Activated naive CD4-positive, alpha-beta T cell treated with anti-CD3 and anti-CD28 coated beads, Interleukin-2, amount 50 U/mL, for 72 hours (primary cell): ENCODE results near the gene RHOG. TPM values are rescaled to one million over a fixed set of nuclear protein-coding genes. Genes with fewer than 3 reads are reported as not detected.

Experiments used
- ATAC-seq, 2 donors: fragments of 150-1000 bp; cut with Tn5 transposase; 2 replicates each; pipeline ENCODE4 v1.10.0; 2021; ENCODE audit warnings: mild to moderate bottlenecking in 2 of 2, moderate library complexity in 2 of 2
- DNase-seq, 2 donors: peaks; one replicate each; pipeline ENCODE4 v3.0.0; 2021 to 2022; ENCODE audit warnings: low spot score in 2 of 2
- H3K27ac Mint-ChIP-seq, 2 donors: one replicate each; pipeline ENCODE4 v1.8.0; 2022; ENCODE audit warnings: mild to moderate bottlenecking in 2 of 2, mixed read lengths in 2 of 2
- H3K36me3 Mint-ChIP-seq, 2 donors: one replicate each; pipeline ENCODE4 v1.8.0; 2022; ENCODE audit warnings: mixed read lengths in 2 of 2
- H3K9me3 Mint-ChIP-seq, 2 donors: one replicate each; pipeline ENCODE4 v1.8.0; 2022; ENCODE audit warnings: mixed read lengths in 2 of 2
- total RNA-seq, 2 donors: library from RNA; stranded (reverse); gene quantifications; one replicate each; pipeline ENCODE4 v1.2.3, GENCODE V29; 2022

RHOG gene
- total RNA-seq, 2 donors from 2014 or later = 109 to 154 TPM

DNA sequence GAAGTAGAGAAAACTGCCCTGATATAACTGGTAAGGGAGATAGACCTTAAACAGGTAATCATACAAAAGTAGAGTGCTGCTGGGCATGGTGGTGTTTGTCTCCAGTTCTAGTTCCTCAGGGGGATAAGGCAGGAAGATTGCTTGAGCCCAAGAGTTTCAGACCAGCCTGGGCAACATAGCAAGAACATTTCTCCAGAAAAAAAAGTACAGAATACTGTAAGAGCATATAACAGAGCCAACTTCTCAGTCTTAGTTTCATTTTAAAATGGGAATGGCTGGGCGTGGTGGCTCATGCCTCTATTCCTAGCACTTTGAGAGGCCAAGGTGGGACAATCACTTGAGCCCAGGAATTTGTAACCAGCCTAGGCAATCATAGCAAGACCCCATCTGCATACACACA is 4.5 kb upstream of the RHOG start:
- no peaks in the 10 kb centered on the region for H3K36me3 Mint-ChIP-seq
- ATAC-seq (no peak), DNase-seq (no peak)
- no peak overlapping the region for H3K27ac Mint-ChIP-seq
- H3K9me3 Mint-ChIP-seq = no peaks in the 10 kb centered on the region

DNA sequence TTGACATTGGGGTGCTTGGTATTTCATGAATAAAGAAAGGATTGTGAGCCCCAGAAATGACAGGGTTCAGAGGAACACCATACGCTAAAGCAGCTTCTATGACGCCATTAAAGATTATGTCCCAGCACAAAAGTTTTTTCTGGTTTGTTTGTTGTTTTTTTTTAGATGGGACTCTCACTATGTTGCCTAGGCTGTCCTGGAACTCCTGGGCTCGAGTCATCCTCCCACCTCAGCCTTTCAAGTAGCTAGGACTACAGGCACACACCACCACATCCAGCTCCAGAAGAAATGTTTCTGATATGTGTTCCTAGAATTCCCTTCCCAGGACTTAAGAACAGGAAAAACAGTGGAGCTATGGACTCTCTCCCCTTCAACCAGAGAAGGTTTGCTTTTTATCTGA is 2.6 kb upstream of the RHOG start:
- H3K27ac Mint-ChIP-seq = peak overlapping the region in 1 of 2 donors; percentile 26
- peaks cover 18% of the 10 kb centered on the region in 2 donors for H3K36me3 Mint-ChIP-seq
- ATAC-seq = no peak
- no peaks in the 10 kb centered on the region for H3K9me3 Mint-ChIP-seq
- no peak for DNase-seq

DNA sequence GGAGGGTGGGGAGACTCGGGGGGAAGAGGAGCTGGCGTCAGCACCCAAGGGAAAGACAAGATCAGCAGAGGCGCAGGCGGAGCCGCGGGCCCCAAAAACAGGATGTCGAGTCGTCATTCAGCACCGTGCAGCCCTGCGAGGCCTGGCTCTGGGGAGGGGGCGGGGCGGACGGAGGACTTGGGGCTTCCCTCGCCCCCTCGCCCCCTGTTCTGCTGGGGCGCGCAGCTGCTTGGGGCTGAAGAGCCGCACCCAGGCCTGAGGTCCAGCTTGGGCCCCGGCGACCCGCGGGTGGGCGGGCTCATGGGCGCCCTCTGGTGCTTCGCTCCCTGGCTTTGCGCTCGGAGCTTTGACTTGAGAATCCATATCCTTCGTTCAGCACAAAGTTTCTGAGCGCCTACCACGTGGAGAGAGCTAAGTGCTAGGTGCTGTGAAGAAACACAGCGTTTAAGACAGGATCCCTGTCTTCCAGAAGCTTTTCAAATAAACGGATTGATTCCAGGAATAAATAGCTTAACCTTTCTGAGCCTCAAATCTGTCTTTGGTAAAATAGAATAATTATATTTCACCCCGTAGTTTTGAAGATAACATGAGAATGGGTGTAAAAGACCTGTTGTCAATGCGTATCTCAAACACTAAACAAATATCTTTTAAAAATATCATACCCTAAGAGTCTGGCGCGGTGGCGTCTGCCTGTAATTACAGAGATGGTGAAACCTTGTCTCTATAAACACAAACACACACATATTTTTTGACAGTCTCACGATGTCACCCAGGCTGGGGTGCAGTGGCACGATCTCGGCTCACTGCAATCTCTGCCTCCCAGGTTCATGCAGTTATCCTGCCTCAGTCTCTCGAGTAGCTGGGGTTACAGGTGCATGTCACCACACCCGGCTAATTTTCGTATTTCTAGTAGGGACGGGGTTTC is 929 bp upstream of the RHOG start:
- no peak for ATAC-seq
- DNase-seq = peak; percentile 86 to 98
- Mint-ChIP-seq H3K36me3 (peaks cover 23 to 28% of the 10 kb centered on the region in 2 donors), H3K9me3 (no peaks in the 10 kb centered on the region), H3K27ac (peak overlapping the region; percentile 93)

DNA sequence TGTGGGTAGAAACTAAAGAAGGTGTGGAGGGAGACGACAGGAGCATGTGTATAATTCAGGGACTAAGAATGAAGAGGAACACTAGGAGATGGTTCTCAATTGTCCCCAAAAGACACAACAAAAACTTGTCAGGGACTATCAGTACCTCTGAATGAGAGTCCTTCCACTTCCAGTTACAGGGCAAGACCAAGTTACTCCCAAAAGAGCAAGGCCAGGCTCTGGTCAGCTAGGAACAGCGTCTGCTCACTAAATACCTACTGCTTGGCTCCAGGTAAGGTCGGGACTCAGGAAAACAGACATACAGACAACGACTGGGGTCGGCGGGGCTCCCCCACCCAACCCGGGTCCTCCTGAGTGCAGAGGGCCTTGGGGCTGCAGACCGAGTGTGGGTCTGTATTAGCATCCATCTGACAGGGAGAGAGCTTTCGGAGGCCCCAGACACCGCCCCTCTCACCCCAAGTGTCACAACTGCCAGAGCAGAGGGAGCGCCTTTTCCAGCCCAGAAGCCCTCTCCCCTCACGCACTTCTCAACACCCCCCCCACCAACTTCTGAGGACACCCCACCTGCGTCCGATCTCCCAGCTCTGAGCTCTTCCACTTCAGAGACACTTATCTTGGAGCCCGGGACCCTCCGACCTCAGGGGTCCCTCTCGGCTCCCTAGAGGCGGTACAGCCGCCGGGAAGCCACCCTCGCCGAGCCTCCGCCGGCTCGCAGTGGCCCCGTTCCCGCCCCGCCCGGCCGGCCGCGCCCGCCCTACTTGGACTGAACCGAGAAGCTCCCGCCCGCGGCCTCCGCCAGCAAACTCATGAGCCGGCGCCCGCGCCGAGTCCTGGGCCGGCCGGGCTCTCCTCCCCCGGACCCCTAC is 522 bp downstream of the RHOG start:
- DNase-seq (peak; percentile 36 to 79), ATAC-seq (no peak)
- Mint-ChIP-seq H3K27ac (peak overlapping the region; percentile 93 to 95), H3K9me3 (no peaks in the 10 kb centered on the region), H3K36me3 (peaks cover 29 to 36% of the 10 kb centered on the region in 2 donors)

DNA sequence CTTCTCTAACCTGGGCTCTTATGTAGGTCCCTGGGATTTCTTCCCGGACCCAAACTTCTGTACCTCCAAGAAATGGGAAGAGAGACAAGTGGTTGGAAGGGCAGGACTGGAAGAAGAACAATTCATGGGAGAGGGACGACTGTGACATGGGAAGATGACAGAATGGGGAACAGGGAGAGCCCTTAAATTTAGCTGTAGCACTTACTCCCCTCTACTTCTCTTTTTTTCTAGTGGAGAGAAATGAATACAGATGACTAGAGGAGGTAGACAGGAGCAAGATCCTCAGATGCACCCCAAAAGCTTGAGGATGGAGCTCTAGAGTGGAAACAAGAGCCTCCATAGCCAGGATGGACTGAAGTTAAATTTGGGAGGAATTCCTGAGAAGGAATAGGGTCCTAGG is 2.3 kb downstream of the RHOG start:
- no peaks in the 10 kb centered on the region for H3K9me3 Mint-ChIP-seq
- ATAC-seq = no peak
- H3K27ac Mint-ChIP-seq = peak overlapping the region; percentile 89 to 93
- DNase-seq = no peak
- H3K36me3 Mint-ChIP-seq = peaks cover 43 to 53% of the 10 kb centered on the region in 2 donors

DNA sequence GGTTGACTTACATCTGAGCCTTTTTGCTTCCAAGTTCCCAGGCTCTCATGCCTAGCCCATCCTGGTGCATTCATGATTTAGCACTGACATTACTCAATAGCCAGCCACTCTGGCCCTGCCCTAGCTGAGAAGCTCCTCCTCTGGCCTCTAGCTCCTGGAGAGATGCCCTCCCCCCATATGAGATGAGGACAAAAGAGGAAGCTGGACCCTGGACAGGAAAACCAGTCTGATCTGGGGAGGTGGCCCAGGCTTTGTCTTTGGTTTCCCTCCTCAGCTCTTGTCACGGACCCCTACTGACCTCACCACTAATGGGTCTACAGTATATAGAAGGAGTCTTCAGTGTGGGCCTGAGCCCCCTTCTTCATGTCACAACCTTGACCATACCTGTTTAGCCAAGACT is 3.0 kb downstream of the RHOG start:
- Mint-ChIP-seq H3K36me3 (peaks cover 43 to 55% of the 10 kb centered on the region in 2 donors), H3K27ac (peak overlapping the region; percentile 89 to 93), H3K9me3 (no peaks in the 10 kb centered on the region)
- no peak for ATAC-seq
- no peak for DNase-seq

DNA sequence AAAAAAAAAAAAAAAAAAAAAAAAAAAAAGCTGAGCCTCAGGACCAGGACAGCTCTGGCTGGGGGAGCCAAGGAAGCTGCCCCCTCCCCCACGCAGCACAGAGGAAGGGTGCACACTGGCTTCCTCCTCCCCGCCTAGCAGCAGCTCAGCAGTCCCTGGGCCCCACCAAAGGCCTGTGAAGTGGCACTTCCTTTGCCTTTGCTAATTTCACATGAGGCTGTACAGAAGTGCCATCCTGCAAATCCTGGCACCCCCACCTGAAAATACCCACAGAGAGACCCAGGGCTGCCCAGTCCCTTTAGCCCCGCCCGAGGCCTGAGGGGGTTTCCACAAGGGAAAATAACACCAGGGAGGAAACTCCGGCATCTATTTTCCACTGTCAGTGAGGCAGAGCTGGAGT is 3.9 kb downstream of the RHOG start:
- H3K36me3 Mint-ChIP-seq = peaks cover 43 to 55% of the 10 kb centered on the region in 2 donors
- peak overlapping the region; percentile 24 to 93 for H3K27ac Mint-ChIP-seq
- ATAC-seq (no peak), DNase-seq (peak; percentile 35 to 71)
- no peaks in the 10 kb centered on the region for H3K9me3 Mint-ChIP-seq

DNA sequence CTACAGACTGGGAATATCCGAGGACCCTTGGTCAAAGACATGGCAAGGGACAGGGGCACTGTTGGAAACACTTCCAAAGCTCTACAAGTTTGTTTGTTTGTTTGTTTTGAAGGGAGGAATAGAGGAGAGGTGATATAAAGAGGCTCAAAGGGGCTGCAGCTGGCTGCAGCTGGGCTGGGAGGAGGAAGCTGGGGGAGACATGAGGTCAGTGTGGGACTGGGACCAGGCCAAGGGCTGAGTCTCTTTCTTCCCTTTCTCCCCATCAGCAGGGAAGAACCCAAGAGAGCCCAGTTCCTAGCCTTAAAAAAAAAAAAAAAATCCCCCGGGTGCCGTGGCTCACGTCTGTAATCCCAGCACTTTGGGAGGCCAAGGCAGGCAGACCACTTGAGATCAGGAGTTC is 5.0 kb downstream of the RHOG start:
- Mint-ChIP-seq H3K36me3 (peaks cover 43 to 66% of the 10 kb centered on the region in 2 donors), H3K9me3 (no peaks in the 10 kb centered on the region)
- no peak for ATAC-seq

DNA sequence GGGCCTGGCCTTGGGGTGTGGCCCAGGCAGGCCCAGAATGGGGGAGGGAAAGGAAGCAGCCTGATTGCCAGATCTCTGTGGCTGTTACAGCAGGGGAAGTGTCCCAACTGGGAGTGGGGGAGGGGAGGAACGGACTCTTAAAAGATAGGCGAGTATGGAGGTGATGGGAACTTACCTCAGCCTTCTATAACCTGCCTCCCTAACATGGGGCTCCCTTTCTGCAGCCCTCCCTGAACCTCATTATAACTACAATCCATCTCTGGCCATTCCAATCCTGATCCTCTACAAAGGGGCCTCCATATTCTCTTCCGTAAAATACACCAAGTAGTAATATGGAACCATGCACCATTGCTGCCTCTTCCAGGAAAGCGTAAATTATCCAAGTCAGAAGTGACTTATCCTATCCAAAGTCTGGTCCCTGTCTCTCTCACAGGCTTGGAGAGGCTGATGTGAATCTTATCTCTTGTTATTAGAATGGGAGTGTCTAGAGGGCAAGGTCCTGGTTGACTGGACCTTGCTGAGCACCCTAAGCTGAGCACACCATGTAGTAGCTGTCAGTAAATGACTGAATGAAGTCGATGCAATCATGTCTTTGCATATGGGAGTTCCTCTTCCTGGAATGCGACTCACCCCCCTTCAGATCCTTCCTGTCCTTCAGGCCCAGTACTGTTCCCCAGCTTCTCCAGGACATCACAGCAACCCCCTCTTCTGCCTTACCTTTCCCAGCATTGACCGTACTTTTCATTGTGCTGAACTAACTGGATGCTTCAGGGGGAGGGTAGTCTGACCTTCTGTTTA is 5.9 kb downstream of the RHOG start:
- ATAC-seq = no peak
- H3K9me3 Mint-ChIP-seq = no peaks in the 10 kb centered on the region
- peak overlapping the region; percentile 80 to 97 for H3K27ac Mint-ChIP-seq
- peaks cover 39 to 72% of the 10 kb centered on the region in 2 donors for H3K36me3 Mint-ChIP-seq
- no peak for DNase-seq

More for the DNA sequence above, 5.0 kb downstream of the RHOG start:
- peak overlapping the region; percentile 80 to 97 for H3K27ac Mint-ChIP-seq
- DNase-seq = no peak

DNA sequence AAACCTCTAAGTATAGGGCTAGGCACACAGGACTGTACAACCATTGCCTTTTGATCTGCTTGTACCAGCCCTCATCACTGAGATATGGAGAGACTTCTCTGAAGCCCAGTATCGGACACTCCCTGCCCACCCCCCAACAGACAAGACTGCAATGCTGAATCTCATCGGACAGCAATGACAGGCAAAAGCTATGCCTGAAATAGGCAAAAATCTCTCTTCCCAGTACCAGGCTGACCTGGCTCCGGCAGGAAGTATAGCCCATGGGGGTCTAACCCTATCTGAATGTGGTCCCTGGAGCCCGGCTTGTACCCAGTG is 6.5 kb downstream of the RHOG start:
- Mint-ChIP-seq H3K36me3 (peaks cover 33 to 68% of the 10 kb centered on the region in 2 donors), H3K27ac (peak overlapping the region; percentile 80 to 97)
- ATAC-seq = no peak

DNA sequence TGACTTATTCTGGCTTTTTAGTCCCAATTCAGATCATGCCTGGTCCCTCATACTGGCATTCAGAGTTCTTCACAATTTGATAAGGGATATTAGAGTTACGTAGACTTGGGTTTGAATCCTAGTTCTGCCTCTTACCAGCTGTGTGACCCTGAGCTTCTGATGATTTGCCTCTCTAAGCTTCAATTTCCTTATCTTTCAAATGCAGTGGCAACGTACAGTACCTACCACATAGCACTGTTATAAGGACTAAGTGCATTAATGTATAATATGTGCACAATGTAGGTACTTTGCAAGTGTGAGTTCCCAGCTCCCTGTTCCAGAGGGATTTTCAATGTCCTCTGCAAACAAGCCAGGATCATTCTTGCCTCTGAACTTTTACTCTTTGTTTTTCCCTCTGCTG is 7.3 kb downstream of the RHOG start:
- no peak for ATAC-seq
- H3K9me3 Mint-ChIP-seq = no peaks in the 10 kb centered on the region
- DNase-seq = no peak
- peaks cover 26 to 60% of the 10 kb centered on the region in 2 donors for H3K36me3 Mint-ChIP-seq
- peak overlapping the region; percentile 72 to 80 for H3K27ac Mint-ChIP-seq

More for the DNA sequence above, 6.5 kb downstream of the RHOG start:
- no peaks in the 10 kb centered on the region for H3K9me3 Mint-ChIP-seq
- DNase-seq = no peak

DNA sequence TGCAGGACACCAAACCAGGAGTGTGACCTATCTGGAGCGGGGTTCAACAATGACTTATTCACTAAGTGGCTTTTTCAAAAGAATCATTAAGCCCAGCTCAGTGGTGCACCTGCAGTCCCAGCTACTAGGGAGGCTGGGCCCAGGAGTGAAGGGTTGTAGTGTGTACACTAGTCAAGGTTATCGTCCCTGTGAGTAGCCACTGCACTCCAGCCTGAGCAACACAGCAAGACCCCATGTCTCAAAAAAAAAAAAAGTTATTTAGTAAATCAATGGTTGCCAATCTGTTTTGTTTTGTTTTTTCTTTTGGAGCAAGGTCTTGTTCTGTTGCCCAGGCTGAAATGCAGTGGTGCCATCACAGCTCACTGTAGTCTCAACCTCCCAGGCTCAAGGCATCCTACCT is 7.9 kb downstream of the RHOG start:
- peaks cover 23 to 56% of the 10 kb centered on the region in 2 donors for H3K36me3 Mint-ChIP-seq
- DNase-seq (no peak), ATAC-seq (no peak)
- H3K9me3 Mint-ChIP-seq = no peaks in the 10 kb centered on the region
- peak overlapping the region; percentile 72 to 80 for H3K27ac Mint-ChIP-seq

DNA sequence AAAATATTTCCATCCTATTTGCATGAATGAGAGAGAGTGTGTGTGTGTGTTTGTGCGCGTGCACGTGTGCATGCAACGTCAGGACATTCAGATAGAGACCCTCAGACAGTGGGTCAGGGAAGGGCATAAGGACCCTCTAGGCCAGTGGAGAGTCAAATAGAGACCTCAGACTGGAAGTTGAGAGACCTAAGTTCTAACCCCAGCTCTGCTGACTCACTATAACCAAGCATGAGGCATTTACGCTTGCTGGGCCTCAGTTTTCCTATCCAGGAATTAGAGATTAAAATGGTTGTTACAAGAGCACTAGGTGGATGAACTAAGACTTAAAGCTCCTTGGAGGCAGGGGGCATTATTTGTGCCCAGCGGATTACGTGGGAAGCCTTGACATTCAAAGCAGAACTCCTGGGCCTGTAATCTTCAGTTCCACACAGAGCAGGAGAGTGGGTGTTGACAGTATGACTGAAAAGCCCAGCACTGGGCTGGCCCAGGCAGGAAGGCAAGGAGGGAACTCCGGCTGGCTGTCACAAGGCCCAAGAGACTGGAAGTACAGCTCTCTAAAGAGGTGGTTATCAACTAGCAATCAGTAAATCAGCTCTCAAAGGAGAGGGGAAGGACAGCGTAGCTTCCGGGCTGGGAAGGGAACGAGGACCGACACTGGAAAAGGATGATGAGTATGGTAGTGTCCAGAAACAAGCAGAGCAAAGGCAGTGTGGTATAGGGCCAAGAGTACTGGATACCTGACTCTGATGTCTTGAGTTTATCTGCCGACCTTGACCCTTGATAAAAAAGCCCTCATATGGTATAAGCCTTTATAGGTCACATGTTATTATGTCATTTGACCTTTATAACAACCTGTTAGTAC is 9.2 kb downstream of the RHOG start:
- peak; percentile 50 to 51 for ATAC-seq
- H3K27ac Mint-ChIP-seq = peak overlapping the region; percentile 80 to 93
- no peaks in the 10 kb centered on the region for H3K9me3 Mint-ChIP-seq
- peaks cover 27 to 61% of the 10 kb centered on the region in 2 donors for H3K36me3 Mint-ChIP-seq
- DNase-seq = no peak

DNA sequence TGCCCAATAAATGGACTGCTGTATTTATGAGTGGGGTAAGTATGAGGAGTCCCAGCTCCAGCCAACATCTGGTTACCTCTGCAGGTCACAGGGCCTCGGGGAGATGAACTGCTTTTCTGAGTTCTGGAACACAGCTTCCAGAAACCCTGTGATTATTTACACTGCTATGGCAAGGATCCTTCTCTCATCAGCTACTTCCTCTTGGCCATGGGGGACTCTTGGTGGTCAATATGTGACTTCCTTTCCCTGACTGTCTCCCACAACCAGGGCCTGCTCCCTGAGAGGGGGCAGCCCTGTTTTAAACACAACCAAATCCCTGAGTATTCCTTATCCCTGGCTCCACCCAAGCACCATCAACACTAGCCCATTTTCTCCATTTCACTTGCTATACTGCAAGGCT is 10.0 kb downstream of the RHOG start:
- DNase-seq (no peak), ATAC-seq (no peak)
- no peaks in the 10 kb centered on the region for H3K9me3 Mint-ChIP-seq
- peaks cover 26 to 66% of the 10 kb centered on the region in 2 donors for H3K36me3 Mint-ChIP-seq
- H3K27ac Mint-ChIP-seq = peak overlapping the region; percentile 80 to 93

DNA sequence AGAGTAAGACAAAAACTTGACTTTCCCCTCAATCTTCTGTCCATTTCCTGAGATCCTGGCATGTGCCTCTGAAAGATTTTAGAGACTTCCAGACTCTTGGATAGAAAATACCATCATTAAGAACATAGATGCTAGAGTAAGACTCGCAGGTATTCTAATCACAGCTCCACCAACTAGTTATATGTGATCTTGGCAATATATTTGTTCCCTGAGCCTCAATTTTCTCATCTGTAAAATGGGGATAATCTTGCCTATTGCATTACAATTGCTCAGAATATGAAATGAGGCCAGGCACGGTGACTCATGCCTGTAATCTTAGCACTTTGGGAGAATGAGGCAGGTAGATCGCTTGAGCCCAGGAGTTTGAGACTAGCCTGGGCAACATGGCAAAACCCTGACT is 10.7 kb downstream of the RHOG start:
- H3K27ac Mint-ChIP-seq = peak overlapping the region; percentile 74 to 80
- no peak for ATAC-seq

More for the DNA sequence above, 10.7 kb downstream of the RHOG start:
- Mint-ChIP-seq H3K36me3 (peaks cover 20 to 60% of the 10 kb centered on the region in 2 donors), H3K9me3 (no peaks in the 10 kb centered on the region)
- DNase-seq = no peak
